Gastrocnemius medialis (tissue), 4 donors: ENCODE data around the gene SIRT5.

ENCODE experiments used
- CTCF ChIP-seq, 5 experiments: fragments of 450-650 bp in 3 of 5; fragments of 200-600 bp in 2 of 5; sonication (generic) in 2 of 5; IDR thresholded peaks in 4 of 5; conservative IDR thresholded peaks in 1 of 5; 1 replicate in 4 of 5; 2 replicates in 1 of 5; pipeline ENCODE4 v1.5.1; 2016 to 2019; ENCODE audit warnings: antibody characterized with exemption in 5 of 5, mild to moderate bottlenecking in 3 of 5, moderate library complexity in 3 of 5
- POLR2A ChIP-seq, 2 donors: fragments of 450-650 bp; IDR thresholded peaks; one replicate each; pipeline ENCODE4 v1.6.1; 2017; ENCODE audit warnings: antibody characterized with exemption in 2 of 2, mild to moderate bottlenecking in 2 of 2, moderate library complexity in 2 of 2

GRCh38 chr6:13539572-13539971 is 34.8 kb upstream of the SIRT5 start:
- TF ChIP-seq POLR2A (IDR thresholded peaks at IDR 0.05) = no peak
- no peak for TF ChIP-seq CTCF (IDR thresholded peaks at IDR 0.05 in 4 of 5, conservative IDR thresholded peaks at IDR 0.05 in 1 of 5)
